Keratinocyte (primary cell): ENCODE data around the gene MRPL10. TPM values are rescaled to one million over a fixed set of nuclear protein-coding genes. Genes with fewer than 3 reads are reported as not detected.

Source experiments
- polyA plus RNA-seq, 5 experiments: library from polyadenylated mRNA; depleted of rRNA in 3 of 5; stranded (reverse) in 3 of 5; stranded (forward) in 1 of 5; unstranded in 1 of 5; fragments of >200 nt; gene quantifications; 1 replicate in 1 of 5; 2 replicates in 3 of 5; 3 replicates in 1 of 5; pipeline versions ENCODE4 v1.2.1 to v1.2.3, GENCODE V29; 2011 to 2012; ENCODE audit warnings: missing spikeins in 2 of 5, low read depth in 1 of 5, low replicate concordance in 1 of 5

The MRPL10 gene
- polyA plus RNA-seq, 1 donor (not counting 4 experiments of a cell fraction or from before 2014, with no cell fraction given), result 42.4 TPM

Other genes with a start within 250 kb of the MRPL10 start
- gene KPNB1, start 181.6 kb downstream of the MRPL10 start, polyA plus RNA-seq, result 167 to 220 TPM (median 219 TPM) in 3 replicates
- gene TBKBP1, start 137.4 kb downstream of the MRPL10 start, polyA plus RNA-seq, result 4.3 to 6.0 TPM (median 5.6 TPM) in 3 replicates
- gene TBX21, start 98.3 kb downstream of the MRPL10 start, polyA plus RNA-seq, result not detected in 3 replicates
- 1.9 to 3.4 TPM (median 2.2 TPM) in 3 replicates for gene OSBPL7, start 9.7 kb downstream of the MRPL10 start, polyA plus RNA-seq
- gene LRRC46, start 129 bp upstream of the MRPL10 start, polyA plus RNA-seq, result 0.13 to 0.43 TPM (median 0.34 TPM) in 3 replicates
- 17.1 to 26.4 TPM (median 24.8 TPM) in 3 replicates for gene SCRN2, start 9.7 kb upstream of the MRPL10 start, polyA plus RNA-seq
- 2.0 to 3.0 TPM (median 2.0 TPM) in 3 replicates for gene SP6, start 19.6 kb upstream of the MRPL10 start, polyA plus RNA-seq
- gene SP2, start 64.7 kb upstream of the MRPL10 start, polyA plus RNA-seq, result 1.4 to 3.9 TPM (median 2.1 TPM) in 3 replicates
- 35.5 to 71.9 TPM (median 41.1 TPM) in 3 replicates for gene PNPO, start 110.0 kb upstream of the MRPL10 start, polyA plus RNA-seq
- 0.06 to 0.24 TPM (median 0.16 TPM) in 3 replicates for gene PRR15L, start 126.3 kb upstream of the MRPL10 start, polyA plus RNA-seq
- gene CDK5RAP3, start 139.6 kb upstream of the MRPL10 start, polyA plus RNA-seq, result 62.7 to 79.4 TPM (median 63.9 TPM) in 3 replicates
- gene COPZ2, start 206.3 kb upstream of the MRPL10 start, polyA plus RNA-seq, result 11.1 to 18.0 TPM (median 12.5 TPM) in 3 replicates
- gene NFE2L1, start 216.8 kb upstream of the MRPL10 start, polyA plus RNA-seq, result 169 to 284 TPM (median 208 TPM) in 3 replicates